B cell (primary cell): ENCODE measurements around the gene DAZAP1. TPM values are rescaled to one million over a fixed set of nuclear protein-coding genes. Genes with fewer than 3 reads are reported as not detected.

Experiments used
- ATAC-seq: fragments of 200-7000 bp; cut with Tn5 transposase; one replicate; pipeline ENCODE4 v1.10.0; 2021; ENCODE audit warnings: low read depth, mild to moderate bottlenecking, moderate number of reproducible peaks, moderate library complexity
- CTCF ChIA-PET: fragments of 350-600 bp; sonication (Branson Sonifier 250); formaldehyde crosslinking; loops from one replicate; lab custom pipeline; 2021; ENCODE audit warnings: antibody characterized with exemption, inconsistent platforms; lab: Charles Lee
- POLR2A ChIA-PET: fragments of 350-600 bp; sonication (Branson Sonifier 250); formaldehyde crosslinking; loops from one replicate; lab custom pipeline; 2021; ENCODE audit warnings: antibody characterized with exemption; lab: Charles Lee
- DNase-seq: peaks from one replicate; pipeline ENCODE4 v3.0.0; 2013
- H2AFZ ChIP-seq: 2 replicates; pipeline ENCODE4 v1.6.1; 2012; ENCODE audit warnings: mild to moderate bottlenecking, low read depth, low read length; ENCODE audit not compliant: insufficient read depth, poor library complexity, severe bottlenecking
- H3K27ac ChIP-seq, 2 donors: 1 replicate in 1 of 2; 2 replicates in 1 of 2; pipeline ENCODE4 v1.5.1; 2012 to 2013; ENCODE audit warnings: low read length in 2 of 2, mild to moderate bottlenecking in 2 of 2, moderate library complexity in 1 of 2
- H3K27me3 ChIP-seq, 4 experiments: fragments of 200-600 bp in 1 of 4; sonication (generic) in 1 of 4; replicated peaks in 1 of 4; 1 replicate in 2 of 4; 2 replicates in 2 of 4; pipeline versions ENCODE4 v1.6.1 to v1.7.0; 2013 to 2016; ENCODE audit warnings: low read length in 3 of 4, mild to moderate bottlenecking in 2 of 4, mixed read lengths in 1 of 4, moderate library complexity in 1 of 4; ENCODE audit not compliant: insufficient read depth in 4 of 4, control insufficient read depth in 3 of 4; ENCODE audit errors: control extremely low read depth in 1 of 4
- H3K36me3 ChIP-seq, 2 experiments: replicated peaks in 1 of 2; 1 replicate in 1 of 2; 2 replicates in 1 of 2; pipeline versions ENCODE4 v1.6.1 to v1.7.1; 2013; ENCODE audit warnings: low read length in 1 of 2; ENCODE audit not compliant: insufficient read depth in 2 of 2, control insufficient read depth in 1 of 2; ENCODE audit errors: control extremely low read depth in 1 of 2, extremely low read depth in 1 of 2
- H3K4me1 ChIP-seq, 2 donors: fragments of 200-600 bp in 1 of 2; sonication (generic) in 1 of 2; 1 replicate in 1 of 2; 2 replicates in 1 of 2; pipeline versions ENCODE4 v1.5.1 to v1.6.1; 2013 to 2017; ENCODE audit warnings: low read length in 2 of 2; ENCODE audit not compliant: control insufficient read depth in 2 of 2, insufficient read depth in 2 of 2
- H3K4me2 ChIP-seq: replicated peaks from 2 replicates; pipeline ENCODE3; 2012; ENCODE audit warnings: mild to moderate bottlenecking, low read depth, low read length; ENCODE audit not compliant: poor library complexity, severe bottlenecking
- H3K4me3 ChIP-seq, 5 experiments: fragments of 200-600 bp in 1 of 5; sonication (generic) in 1 of 5; 1 replicate in 3 of 5; 2 replicates in 2 of 5; pipeline versions ENCODE4 v1.5.1 to v1.7.0; 2011 to 2016; ENCODE audit warnings: low read length in 4 of 5, mild to moderate bottlenecking in 4 of 5, low read depth in 2 of 5, control low read depth in 1 of 5, moderate library complexity in 1 of 5; ENCODE audit not compliant: insufficient read depth in 1 of 5; ENCODE audit errors: control extremely low read depth in 1 of 5, extremely low read depth in 1 of 5
- H3K79me2 ChIP-seq: fragments of 200-600 bp; sonication (generic); one replicate; pipeline ENCODE4 v1.6.0; 2016; ENCODE audit warnings: low read length; ENCODE audit not compliant: control insufficient read depth, insufficient read depth
- H3K9ac ChIP-seq: fragments of 200-600 bp; sonication (generic); 2 replicates; pipeline ENCODE4 v1.6.1; 2017; ENCODE audit warnings: mild to moderate bottlenecking, low read length, moderate library complexity
- H3K9me3 ChIP-seq, 3 donors: one replicate each; pipeline versions ENCODE4 v1.6.1 to v1.7.1; 2013; ENCODE audit warnings: low read length in 2 of 3; ENCODE audit not compliant: control insufficient read depth in 2 of 3, insufficient read depth in 1 of 3; ENCODE audit errors: control extremely low read depth in 1 of 3
- H4K20me1 ChIP-seq: 2 replicates; pipeline ENCODE4 v1.6.0; 2012; ENCODE audit warnings: mild to moderate bottlenecking, low read length; ENCODE audit not compliant: insufficient read depth, control insufficient read depth, poor library complexity, severe bottlenecking
- H3K27ac Mint-ChIP-seq: one replicate; pipeline ENCODE4 v1.8.0; 2021; ENCODE audit warnings: mixed read lengths
- H3K27me3 Mint-ChIP-seq: one replicate; pipeline ENCODE4 v1.8.0; 2021; ENCODE audit warnings: mixed read lengths
- H3K4me1 Mint-ChIP-seq: one replicate; pipeline ENCODE4 v1.8.0; 2021; ENCODE audit warnings: mixed read lengths
- H3K4me3 Mint-ChIP-seq: one replicate; pipeline ENCODE4 v1.8.0; 2021; ENCODE audit warnings: mixed read lengths
- H3K9me3 Mint-ChIP-seq: one replicate; pipeline ENCODE4 v1.8.0; 2022; ENCODE audit warnings: mixed read lengths; ENCODE audit not compliant: insufficient read depth
- EZH2 ChIP-seq: IDR thresholded peaks from 2 replicates; pipeline ENCODE4 v1.6.1; 2012; ENCODE audit warnings: borderline replicate concordance, low read depth, mild to moderate bottlenecking, moderate library complexity, low read length; ENCODE audit not compliant: insufficient read depth, poor library complexity, severe bottlenecking
- whole genome bisulfite sequencing: methylation state at CpG from one replicate; pipeline ENCODE4 v1.1.5; 2013; ENCODE audit warnings: missing lambda C conversion rate; ENCODE audit not compliant: insufficient coverage; 5-methylcytosine and 5-hydroxymethylcytosine counted together
- intact Hi-C: fragments of 100-400 bp; cut with micrococcal nuclease; formaldehyde crosslinking; loops from one replicate; pipeline ENCODE4 v1.10.0; 2022
- polyA plus RNA-seq: library from polyadenylated mRNA; depleted of rRNA; stranded (reverse); fragments of >200 nt; gene quantifications from 2 replicates; pipeline ENCODE4 v1.2.3, GENCODE V29; 2012
- total RNA-seq, 2 donors: library from RNA; stranded (reverse); fragments of 120-200 nt in 1 of 2; gene quantifications; 1 replicate in 1 of 2; 2 replicates in 1 of 2; pipeline versions ENCODE4 v1.2.3 to v1.2.4, GENCODE V29; 2013 to 2022
- TF ChIP-seq, protein P1 (sequence below): fragments of 200-600 bp; IDR thresholded peaks from one replicate; pipeline ENCODE4 v1.8.0; 2022; ENCODE audit warnings: antibody characterized with exemption, mild to moderate bottlenecking

Gene DAZAP1
- total and polyA plus RNA-seq, 2 donors (not counting 1 experiment from before 2014, with no cell fraction given) = 54.8 to 125 TPM

DNA sequence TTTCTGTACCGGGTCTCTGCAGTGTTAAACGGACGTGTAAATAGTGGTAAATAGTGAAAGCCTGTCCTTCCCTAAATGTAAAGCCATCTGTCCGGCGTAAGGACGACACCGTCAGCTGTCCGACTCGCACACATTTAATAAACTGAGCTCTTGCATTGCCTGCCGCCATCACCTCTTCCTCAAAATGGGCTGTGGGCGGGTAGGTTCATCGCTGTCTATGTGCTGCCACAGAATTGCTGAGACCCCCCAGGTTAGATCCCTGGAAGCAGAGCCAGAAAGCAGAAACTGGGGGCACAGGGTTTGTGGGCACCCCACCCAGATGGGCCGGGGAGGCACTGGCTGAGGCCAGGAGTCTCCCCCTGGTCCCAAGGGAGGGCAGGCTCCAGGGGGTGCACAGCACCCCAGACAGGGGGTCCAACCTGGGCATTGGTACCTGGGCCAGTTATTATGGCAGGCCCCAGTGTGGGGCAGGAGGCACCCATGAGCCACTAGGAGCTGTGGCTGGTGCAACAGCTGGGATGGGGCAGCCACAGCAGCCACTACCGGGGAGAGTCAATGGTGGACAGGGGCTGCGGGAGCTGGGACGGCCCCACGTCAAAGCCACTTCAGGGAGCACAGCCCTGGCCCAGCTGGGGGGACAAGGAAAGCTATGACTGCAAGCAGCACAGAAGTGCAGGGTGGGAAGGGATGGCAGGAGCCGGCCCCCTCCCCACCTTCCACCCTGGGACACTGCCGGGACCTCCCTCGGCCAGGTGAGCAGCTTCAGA, 65.9 kb downstream of the DAZAP1 start:
- no peak for DNase-seq
- Histone ChIP-seq H3K4me1 (peaks cover 39 to 44% of the 10 kb centered on the region in 2 donors), H2AFZ (no peak overlapping the region), H4K20me1 (peaks cover 75% of the 10 kb centered on the region), H3K9ac (no peak overlapping the region), H3K36me3 (peaks cover 0 to 4% of the 10 kb centered on the region in 2 experiments), H3K27ac (no peak overlapping the region), H3K79me2 (peaks cover 22% of the 10 kb centered on the region), H3K4me2 (no peak overlapping the region), H3K4me3 (no peak overlapping the region), H3K9me3 (peaks cover 0 to 2% (median 0%) of the 10 kb centered on the region in 3 donors), H3K27me3 (peaks cover 0 to 38% (median 13%) of the 10 kb centered on the region in 4 experiments)
- 85% methylated on average over 16 of the region's 20 CpGs for whole genome bisulfite sequencing
- intact Hi-C loops = no loop called here
- Mint-ChIP-seq H3K4me3 (peak overlapping the region; percentile 41), H3K9me3 (no peaks in the 10 kb centered on the region), H3K4me1 (peaks cover 29% of the 10 kb centered on the region), H3K27ac (no peak overlapping the region), H3K27me3 (peaks cover 3% of the 10 kb centered on the region)
- TF ChIP-seq, protein P1, sequence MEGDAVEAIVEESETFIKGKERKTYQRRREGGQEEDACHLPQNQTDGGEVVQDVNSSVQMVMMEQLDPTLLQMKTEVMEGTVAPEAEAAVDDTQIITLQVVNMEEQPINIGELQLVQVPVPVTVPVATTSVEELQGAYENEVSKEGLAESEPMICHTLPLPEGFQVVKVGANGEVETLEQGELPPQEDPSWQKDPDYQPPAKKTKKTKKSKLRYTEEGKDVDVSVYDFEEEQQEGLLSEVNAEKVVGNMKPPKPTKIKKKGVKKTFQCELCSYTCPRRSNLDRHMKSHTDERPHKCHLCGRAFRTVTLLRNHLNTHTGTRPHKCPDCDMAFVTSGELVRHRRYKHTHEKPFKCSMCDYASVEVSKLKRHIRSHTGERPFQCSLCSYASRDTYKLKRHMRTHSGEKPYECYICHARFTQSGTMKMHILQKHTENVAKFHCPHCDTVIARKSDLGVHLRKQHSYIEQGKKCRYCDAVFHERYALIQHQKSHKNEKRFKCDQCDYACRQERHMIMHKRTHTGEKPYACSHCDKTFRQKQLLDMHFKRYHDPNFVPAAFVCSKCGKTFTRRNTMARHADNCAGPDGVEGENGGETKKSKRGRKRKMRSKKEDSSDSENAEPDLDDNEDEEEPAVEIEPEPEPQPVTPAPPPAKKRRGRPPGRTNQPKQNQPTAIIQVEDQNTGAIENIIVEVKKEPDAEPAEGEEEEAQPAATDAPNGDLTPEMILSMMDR = no peak
- TF ChIP-seq EZH2 = no peak
- ChIA-PET CTCF (no interaction called here), POLR2A (interaction anchor here (1.2 kb wide), 1 partner anchor 11 kb away, joined by 5 read pairs; no protein-coding TSS in a partner anchor)
- no peak for ATAC-seq
